ENCODE data around the gene SMIM32.

SMIM32 gene

GRCh38 chr5:136162008-136162407 lies 31.0 kb downstream of the SMIM32 start:
- CTCF ChIA-PET: interaction anchor here (1.1 to 2.0 kb wide), 3 partner anchors 11 to 20 kb away, joined by 3 to 4 read pairs (median 4); no protein-coding TSS in a partner anchor
- DNase-seq (ENCODE audit: extremely low spot score): no peak
- POLR2A ChIA-PET: no interaction called here
- TF ChIP-seq CTCF (IDR thresholded peaks at IDR 0.05; ENCODE audit: control extremely low read depth, extremely low read depth, low read depth, missing control alignments): no peak

- DNase-seq (ENCODE audit: extremely low spot score): no peak
- POLR2A ChIA-PET: no interaction called here
- TF ChIP-seq CTCF (IDR thresholded peaks at IDR 0.05; ENCODE audit: control extremely low read depth, extremely low read depth, low read depth, missing control alignments): no peak
- CTCF ChIA-PET: no interaction called here
Measured at GRCh38 chr5:136159457-136159856, 33.5 kb downstream of the SMIM32 start.

- POLR2A ChIA-PET: no interaction called here
- TF ChIP-seq CTCF (IDR thresholded peaks at IDR 0.05; ENCODE audit: control extremely low read depth, extremely low read depth, low read depth, missing control alignments): no peak
- CTCF ChIA-PET: no interaction called here
- DNase-seq (ENCODE audit: extremely low spot score): no peak
Measured at GRCh38 chr5:136157514-136157913, 35.4 kb downstream of the SMIM32 start.

GRCh38 chr5:136155761-136156160 lies 37.2 kb downstream of the SMIM32 start:
- TF ChIP-seq CTCF (IDR thresholded peaks at IDR 0.05; ENCODE audit: control extremely low read depth, extremely low read depth, low read depth, missing control alignments): no peak
- ChIA-PET CTCF (interaction anchor here (1.0 to 1.7 kb wide), 4 partner anchors 8 to 178 kb away, joined by 3 to 4 read pairs (median 3); no protein-coding TSS in a partner anchor), POLR2A (no interaction called here)
- DNase-seq (ENCODE audit: extremely low spot score): no peak

- TF ChIP-seq CTCF (IDR thresholded peaks at IDR 0.05; ENCODE audit: control extremely low read depth, extremely low read depth, low read depth, missing control alignments): no peak
- ChIA-PET POLR2A (no interaction called here), CTCF (no interaction called here)
- DNase-seq (ENCODE audit: extremely low spot score): no peak
Measured at GRCh38 chr5:136155078-136155477, 37.9 kb downstream of the SMIM32 start.

GRCh38 chr5:136153581-136154236 lies 39.3 kb downstream of the SMIM32 start:
- no peak for DNase-seq (ENCODE audit: extremely low spot score)
- CTCF ChIA-PET: interaction anchor here (0.8 to 1.5 kb wide), 2 partner anchors 15 to 20 kb away, joined by 3 read pairs; no protein-coding TSS in a partner anchor
- POLR2A ChIA-PET: no interaction called here
- no peak for TF ChIP-seq CTCF (IDR thresholded peaks at IDR 0.05; ENCODE audit: control extremely low read depth, extremely low read depth, low read depth, missing control alignments)
